Measurements from ENCODE around the gene FAF2.

FAF2 gene

GRCh38 chr5:176492431-176492830 is 44.2 kb downstream of the FAF2 start:
- H3K27me3 ChIP-seq (ENCODE audit: insufficient read depth, low read length): no peaks in the 10 kb centered on the region
- peak; percentile 42 to 76 for DNase-seq
- H2BK5ac ChIP-seq (ENCODE audit: low read depth, low read length, poor library complexity): no peak overlapping the region
- no peak overlapping the region for H3K23ac ChIP-seq (ENCODE audit: low read length)
- H3K36me3 ChIP-seq (ENCODE audit: control insufficient read depth in 1 of 2, insufficient read depth in 2 of 2, low read length in 2 of 2): peaks cover 22 to 55% of the 10 kb centered on the region in 2 experiments
- H3K14ac ChIP-seq (ENCODE audit: low read length): no peak overlapping the region
- no peak overlapping the region for H3K4ac ChIP-seq (ENCODE audit: low read depth, low read length)
- no peak overlapping the region for H4K12ac ChIP-seq (ENCODE audit: low read depth, low read length)
- H3K18ac ChIP-seq (ENCODE audit: low read length): no peak overlapping the region
- no peak overlapping the region for H3K4me3 ChIP-seq (ENCODE audit: low read depth, low read length)
- H2BK12ac ChIP-seq (ENCODE audit: low read length): no peak overlapping the region
- H3K4me2 ChIP-seq (ENCODE audit: low read length): no peak overlapping the region
- H2AFZ ChIP-seq (ENCODE audit: insufficient read depth, low read length, poor library complexity): no peak overlapping the region
- H2AK5ac ChIP-seq (ENCODE audit: low read length): no peak overlapping the region
- no CpG with 5 or more reads among the region's 3 CpGs for WGBS (ENCODE audit: extremely low coverage, insufficient coverage, insufficient read length)
- H3K79me2 ChIP-seq (ENCODE audit: control insufficient read depth, insufficient read depth, low read length, poor library complexity): no peaks in the 10 kb centered on the region
- H4K91ac ChIP-seq (ENCODE audit: low read depth, low read length): no peak overlapping the region
- no peaks in the 10 kb centered on the region for H3K79me1 ChIP-seq (ENCODE audit: low read length)
- no peak overlapping the region for H3K9ac ChIP-seq (ENCODE audit: low read length)
- H3K9me3 ChIP-seq (ENCODE audit: insufficient read depth, low read depth, low read length): no peaks in the 10 kb centered on the region
- no peak overlapping the region for H2BK120ac ChIP-seq (ENCODE audit: insufficient read depth, low read length, poor library complexity)
- no peaks in the 10 kb centered on the region for H3K4me1 ChIP-seq (ENCODE audit: control insufficient read depth in 1 of 2, insufficient read depth in 2 of 2, low read length in 2 of 2)
- H4K8ac ChIP-seq (ENCODE audit: low read depth, low read length): no peak overlapping the region
- H3K27ac ChIP-seq (ENCODE audit: low read depth, low read length): no peak overlapping the region

GRCh38 chr5:176497852-176498251 is 49.7 kb downstream of the FAF2 start:
- no peak overlapping the region for H4K91ac ChIP-seq (ENCODE audit: low read depth, low read length)
- H3K9me3 ChIP-seq (ENCODE audit: insufficient read depth, low read depth, low read length): no peaks in the 10 kb centered on the region
- H2AK5ac ChIP-seq (ENCODE audit: low read length): no peak overlapping the region
- H3K23ac ChIP-seq (ENCODE audit: low read length): no peak overlapping the region
- no peaks in the 10 kb centered on the region for H3K79me2 ChIP-seq (ENCODE audit: control insufficient read depth, insufficient read depth, low read length, poor library complexity)
- no peak overlapping the region for H4K12ac ChIP-seq (ENCODE audit: low read depth, low read length)
- no peaks in the 10 kb centered on the region for H3K27me3 ChIP-seq (ENCODE audit: insufficient read depth, low read length)
- no peak overlapping the region for H2BK12ac ChIP-seq (ENCODE audit: low read length)
- peaks cover 29 to 63% of the 10 kb centered on the region in 2 experiments for H3K36me3 ChIP-seq (ENCODE audit: control insufficient read depth in 1 of 2, insufficient read depth in 2 of 2, low read length in 2 of 2)
- H3K14ac ChIP-seq (ENCODE audit: low read length): no peak overlapping the region
- no peaks in the 10 kb centered on the region for H3K4me1 ChIP-seq (ENCODE audit: control insufficient read depth in 1 of 2, insufficient read depth in 2 of 2, low read length in 2 of 2)
- H4K8ac ChIP-seq (ENCODE audit: low read depth, low read length): no peak overlapping the region
- no peak overlapping the region for H3K4ac ChIP-seq (ENCODE audit: low read depth, low read length)
- H3K4me3 ChIP-seq (ENCODE audit: low read depth, low read length): no peak overlapping the region
- WGBS (ENCODE audit: extremely low coverage, insufficient coverage, insufficient read length): no CpG with 5 or more reads among the region's 9 CpGs
- H3K9ac ChIP-seq (ENCODE audit: low read length): no peak overlapping the region
- peak; percentile 9 to 16 for DNase-seq
- H2BK5ac ChIP-seq (ENCODE audit: low read depth, low read length, poor library complexity): no peak overlapping the region
- H2BK120ac ChIP-seq (ENCODE audit: insufficient read depth, low read length, poor library complexity): no peak overlapping the region
- no peaks in the 10 kb centered on the region for H3K79me1 ChIP-seq (ENCODE audit: low read length)
- H2AFZ ChIP-seq (ENCODE audit: insufficient read depth, low read length, poor library complexity): no peak overlapping the region
- H3K27ac ChIP-seq (ENCODE audit: low read depth, low read length): no peak overlapping the region
- H3K4me2 ChIP-seq (ENCODE audit: low read length): no peak overlapping the region
- no peak overlapping the region for H3K18ac ChIP-seq (ENCODE audit: low read length)

- H4K12ac ChIP-seq (ENCODE audit: low read depth, low read length): no peak overlapping the region
- no peaks in the 10 kb centered on the region for H3K79me1 ChIP-seq (ENCODE audit: low read length)
- peaks cover 33 to 59% of the 10 kb centered on the region in 2 experiments for H3K36me3 ChIP-seq (ENCODE audit: control insufficient read depth in 1 of 2, insufficient read depth in 2 of 2, low read length in 2 of 2)
- no peak overlapping the region for H2BK120ac ChIP-seq (ENCODE audit: insufficient read depth, low read length, poor library complexity)
- no peak overlapping the region for H3K18ac ChIP-seq (ENCODE audit: low read length)
- H3K4me2 ChIP-seq (ENCODE audit: low read length): no peak overlapping the region
- H3K79me2 ChIP-seq (ENCODE audit: control insufficient read depth, insufficient read depth, low read length, poor library complexity): no peaks in the 10 kb centered on the region
- no peaks in the 10 kb centered on the region for H3K9me3 ChIP-seq (ENCODE audit: insufficient read depth, low read depth, low read length)
- WGBS (ENCODE audit: extremely low coverage, insufficient coverage, insufficient read length): no CpG with 5 or more reads among the region's 5 CpGs
- no peak overlapping the region for H3K9ac ChIP-seq (ENCODE audit: low read length)
- H3K4me1 ChIP-seq (ENCODE audit: control insufficient read depth in 1 of 2, insufficient read depth in 2 of 2, low read length in 2 of 2): no peaks in the 10 kb centered on the region
- no peaks in the 10 kb centered on the region for H3K27me3 ChIP-seq (ENCODE audit: insufficient read depth, low read length)
- no peak for DNase-seq
- H4K91ac ChIP-seq (ENCODE audit: low read depth, low read length): no peak overlapping the region
- no peak overlapping the region for H2BK5ac ChIP-seq (ENCODE audit: low read depth, low read length, poor library complexity)
- H3K4ac ChIP-seq (ENCODE audit: low read depth, low read length): no peak overlapping the region
- H4K8ac ChIP-seq (ENCODE audit: low read depth, low read length): no peak overlapping the region
- no peak overlapping the region for H2BK12ac ChIP-seq (ENCODE audit: low read length)
- H2AK5ac ChIP-seq (ENCODE audit: low read length): no peak overlapping the region
- H3K23ac ChIP-seq (ENCODE audit: low read length): no peak overlapping the region
- H3K4me3 ChIP-seq (ENCODE audit: low read depth, low read length): no peak overlapping the region
- H3K14ac ChIP-seq (ENCODE audit: low read length): no peak overlapping the region
- H2AFZ ChIP-seq (ENCODE audit: insufficient read depth, low read length, poor library complexity): no peak overlapping the region
- H3K27ac ChIP-seq (ENCODE audit: low read depth, low read length): no peak overlapping the region
Measured at GRCh38 chr5:176499273-176499672, 51.1 kb downstream of the FAF2 start.

- H3K9ac ChIP-seq (ENCODE audit: low read length): no peak overlapping the region
- no peak overlapping the region for H2BK5ac ChIP-seq (ENCODE audit: low read depth, low read length, poor library complexity)
- H3K9me3 ChIP-seq (ENCODE audit: insufficient read depth, low read depth, low read length): no peaks in the 10 kb centered on the region
- H3K23ac ChIP-seq (ENCODE audit: low read length): no peak overlapping the region
- no peak overlapping the region for H2AK5ac ChIP-seq (ENCODE audit: low read length)
- H3K79me2 ChIP-seq (ENCODE audit: control insufficient read depth, insufficient read depth, low read length, poor library complexity): no peaks in the 10 kb centered on the region
- no peak overlapping the region for H2AFZ ChIP-seq (ENCODE audit: insufficient read depth, low read length, poor library complexity)
- no peaks in the 10 kb centered on the region for H3K4me1 ChIP-seq (ENCODE audit: control insufficient read depth in 1 of 2, insufficient read depth in 2 of 2, low read length in 2 of 2)
- H4K91ac ChIP-seq (ENCODE audit: low read depth, low read length): no peak overlapping the region
- H2BK12ac ChIP-seq (ENCODE audit: low read length): no peak overlapping the region
- H3K4me3 ChIP-seq (ENCODE audit: low read depth, low read length): no peak overlapping the region
- DNase-seq: no peak
- no CpG with 5 or more reads among the region's 3 CpGs for WGBS (ENCODE audit: extremely low coverage, insufficient coverage, insufficient read length)
- H3K79me1 ChIP-seq (ENCODE audit: low read length): no peaks in the 10 kb centered on the region
- H3K18ac ChIP-seq (ENCODE audit: low read length): no peak overlapping the region
- H3K27ac ChIP-seq (ENCODE audit: low read depth, low read length): no peak overlapping the region
- no peak overlapping the region for H4K12ac ChIP-seq (ENCODE audit: low read depth, low read length)
- H3K36me3 ChIP-seq (ENCODE audit: control insufficient read depth in 1 of 2, insufficient read depth in 2 of 2, low read length in 2 of 2): peaks cover 31 to 57% of the 10 kb centered on the region in 2 experiments
- H4K8ac ChIP-seq (ENCODE audit: low read depth, low read length): no peak overlapping the region
- H3K27me3 ChIP-seq (ENCODE audit: insufficient read depth, low read length): no peaks in the 10 kb centered on the region
- no peak overlapping the region for H3K4me2 ChIP-seq (ENCODE audit: low read length)
- no peak overlapping the region for H2BK120ac ChIP-seq (ENCODE audit: insufficient read depth, low read length, poor library complexity)
- H3K14ac ChIP-seq (ENCODE audit: low read length): no peak overlapping the region
- no peak overlapping the region for H3K4ac ChIP-seq (ENCODE audit: low read depth, low read length)
Measured at GRCh38 chr5:176500511-176500910, 52.3 kb downstream of the FAF2 start.
